Neuron (in vitro differentiated cells): ENCODE measurements around the gene LPAR3.

Experiments
- H2AFZ ChIP-seq: one replicate; pipeline ENCODE4 v1.6.1; 2013; ENCODE audit warnings: low read depth, mild to moderate bottlenecking, inconsistent platforms, low read length, moderate library complexity
- H3K27me3 ChIP-seq: one replicate; pipeline ENCODE4 v1.6.1; 2013; ENCODE audit warnings: low read length; ENCODE audit not compliant: insufficient read depth
- H3K36me3 ChIP-seq: one replicate; pipeline ENCODE4 v1.6.1; 2013; ENCODE audit warnings: low read length; ENCODE audit not compliant: insufficient read depth
- H3K4me1 ChIP-seq: one replicate; pipeline ENCODE4 v1.6.1; 2013; ENCODE audit warnings: low read length; ENCODE audit not compliant: insufficient read depth
- H3K4me3 ChIP-seq: 2 replicates; pipeline ENCODE4 v1.5.1; 2013; ENCODE audit warnings: mild to moderate bottlenecking, low read length, moderate library complexity
- H3K9me3 ChIP-seq: one replicate; pipeline ENCODE4 v1.6.1; 2013; ENCODE audit warnings: low read length

LPAR3 gene

GRCh38 chr1:84846387-84846786, 46.6 kb downstream of the LPAR3 start:
- Histone ChIP-seq H3K4me3 (no peak overlapping the region), H3K9me3 (no peaks in the 10 kb centered on the region), H2AFZ (no peak overlapping the region)

DNA sequence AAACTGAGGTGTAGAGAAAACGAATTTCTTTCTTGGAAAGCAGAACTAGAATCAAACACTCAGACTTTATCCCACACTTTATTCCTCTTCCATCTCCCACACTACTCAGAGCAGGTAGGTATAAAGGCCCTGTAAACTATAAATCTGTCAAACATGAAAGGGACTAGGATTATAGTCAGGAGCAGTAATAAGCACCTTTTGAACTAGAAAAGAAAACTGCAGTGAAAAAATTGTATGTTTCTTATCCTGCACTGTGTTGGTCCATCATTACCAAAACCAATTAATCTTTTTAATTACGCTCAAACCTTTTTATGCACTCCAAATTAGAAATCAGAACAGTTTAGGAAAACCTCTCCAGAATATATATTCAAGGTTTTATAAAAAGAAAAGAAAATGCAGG, 47.6 kb downstream of the LPAR3 start:
- Histone ChIP-seq H3K9me3 (no peaks in the 10 kb centered on the region), H3K4me1 (no peaks in the 10 kb centered on the region), H3K4me3 (no peak overlapping the region), H3K27me3 (no peaks in the 10 kb centered on the region), H2AFZ (no peak overlapping the region), H3K36me3 (no peaks in the 10 kb centered on the region)

More at GRCh38 chr1:84846387-84846786, 46.6 kb downstream of the LPAR3 start:
- Histone ChIP-seq H3K4me1 (no peaks in the 10 kb centered on the region), H3K36me3 (no peaks in the 10 kb centered on the region), H3K27me3 (no peaks in the 10 kb centered on the region)

- no peaks in the 10 kb centered on the region for H3K4me1 ChIP-seq
- H3K27me3 ChIP-seq: no peaks in the 10 kb centered on the region
- H3K9me3 ChIP-seq: no peaks in the 10 kb centered on the region
- H2AFZ ChIP-seq: no peak overlapping the region
- no peaks in the 10 kb centered on the region for H3K36me3 ChIP-seq
- H3K4me3 ChIP-seq: no peak overlapping the region
Measured at GRCh38 chr1:84844094-84844493, 48.9 kb downstream of the LPAR3 start.

DNA sequence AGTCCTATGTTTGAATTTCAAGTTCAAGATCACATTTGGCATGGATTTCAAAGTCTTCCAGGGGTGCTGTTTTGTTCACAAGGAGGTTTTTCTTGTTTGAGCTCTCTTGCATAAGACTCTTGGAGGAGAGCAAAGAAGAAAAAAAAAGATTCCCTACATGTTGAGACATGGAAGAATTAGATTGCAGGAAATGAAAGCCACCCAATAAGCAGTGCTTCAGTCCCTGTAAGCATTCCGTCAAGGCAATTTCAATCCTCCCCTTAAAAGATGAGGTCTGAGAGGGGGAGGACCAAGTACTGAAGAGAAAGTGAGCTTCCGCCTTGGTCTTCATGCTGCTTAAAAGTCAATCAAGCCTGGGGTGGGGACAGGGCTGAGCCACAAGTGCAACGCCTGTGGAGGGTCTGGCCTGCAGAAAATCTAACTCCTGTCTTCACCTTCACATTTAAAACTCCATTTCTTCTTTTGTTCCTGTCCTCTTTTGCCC, 50.2 kb downstream of the LPAR3 start:
- H3K27me3 ChIP-seq: no peaks in the 10 kb centered on the region
- H3K9me3 ChIP-seq: no peaks in the 10 kb centered on the region
- H3K4me1 ChIP-seq: no peaks in the 10 kb centered on the region
- H3K36me3 ChIP-seq: no peaks in the 10 kb centered on the region
- H3K4me3 ChIP-seq: no peak overlapping the region
- H2AFZ ChIP-seq: no peak overlapping the region

DNA sequence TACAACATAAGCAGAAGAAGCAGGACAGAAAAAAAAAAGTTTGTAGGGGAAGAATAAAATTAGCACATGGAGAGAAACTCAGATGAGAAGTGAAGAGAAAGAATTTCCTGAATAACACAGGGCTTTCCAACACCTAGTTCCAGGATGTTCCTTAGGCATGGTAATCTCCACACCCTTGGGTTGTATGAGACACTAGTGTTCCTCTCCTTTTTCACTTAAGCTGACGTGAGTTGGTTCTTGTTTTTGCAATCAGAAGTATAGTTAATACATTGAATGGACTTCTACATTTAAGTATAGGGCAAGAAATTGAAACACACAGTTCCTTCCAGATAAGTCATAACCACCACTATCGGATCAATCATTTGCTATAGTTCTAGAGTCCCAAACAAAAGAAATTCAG, 51.0 kb downstream of the LPAR3 start:
- no peaks in the 10 kb centered on the region for H3K27me3 ChIP-seq
- H3K9me3 ChIP-seq: no peaks in the 10 kb centered on the region
- no peak overlapping the region for H2AFZ ChIP-seq
- H3K4me3 ChIP-seq: no peak overlapping the region
- no peaks in the 10 kb centered on the region for H3K36me3 ChIP-seq
- H3K4me1 ChIP-seq: no peaks in the 10 kb centered on the region

- H3K4me3 ChIP-seq: no peak overlapping the region
- H2AFZ ChIP-seq: no peak overlapping the region
- no peaks in the 10 kb centered on the region for H3K36me3 ChIP-seq
- no peaks in the 10 kb centered on the region for H3K27me3 ChIP-seq
- no peaks in the 10 kb centered on the region for H3K9me3 ChIP-seq
- H3K4me1 ChIP-seq: no peaks in the 10 kb centered on the region
Measured at GRCh38 chr1:84840346-84840745, 52.7 kb downstream of the LPAR3 start.

- H3K27me3 ChIP-seq: no peaks in the 10 kb centered on the region
- no peak overlapping the region for H3K4me3 ChIP-seq
- no peaks in the 10 kb centered on the region for H3K36me3 ChIP-seq
- H3K9me3 ChIP-seq: no peaks in the 10 kb centered on the region
- H2AFZ ChIP-seq: no peak overlapping the region
- no peaks in the 10 kb centered on the region for H3K4me1 ChIP-seq
Measured at GRCh38 chr1:84839544-84839943, 53.5 kb downstream of the LPAR3 start.

DNA sequence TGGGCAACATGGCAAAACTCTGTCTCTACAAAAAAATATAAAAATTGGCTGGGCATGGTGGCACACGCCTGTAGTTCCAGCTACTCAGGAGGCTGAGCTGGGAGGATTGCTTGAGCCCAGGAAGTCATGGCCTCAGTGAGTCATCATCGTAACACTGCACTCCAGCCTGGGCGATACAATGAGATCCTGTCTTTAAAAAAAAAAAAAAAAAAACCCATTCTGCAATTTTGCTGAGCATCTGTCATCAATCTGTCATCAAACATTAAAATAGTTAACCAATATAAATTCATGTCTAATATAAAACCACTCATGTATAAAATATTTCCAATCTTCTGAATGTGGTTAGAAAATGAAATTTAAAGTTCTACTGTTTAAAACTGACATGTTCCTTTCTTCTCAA, 56.9 kb downstream of the LPAR3 start:
- Histone ChIP-seq H3K36me3 (no peaks in the 10 kb centered on the region), H3K4me3 (no peak overlapping the region), H3K4me1 (no peaks in the 10 kb centered on the region), H3K9me3 (no peaks in the 10 kb centered on the region), H2AFZ (no peak overlapping the region), H3K27me3 (no peaks in the 10 kb centered on the region)

GRCh38 chr1:84835169-84835568, 57.8 kb downstream of the LPAR3 start:
- no peak overlapping the region for H2AFZ ChIP-seq
- H3K36me3 ChIP-seq: no peaks in the 10 kb centered on the region
- H3K9me3 ChIP-seq: no peaks in the 10 kb centered on the region
- H3K4me3 ChIP-seq: no peak overlapping the region
- H3K27me3 ChIP-seq: no peaks in the 10 kb centered on the region
- no peaks in the 10 kb centered on the region for H3K4me1 ChIP-seq

GRCh38 chr1:84834419-84835064, 58.5 kb downstream of the LPAR3 start:
- Histone ChIP-seq H2AFZ (no peak overlapping the region), H3K4me1 (no peaks in the 10 kb centered on the region), H3K4me3 (no peak overlapping the region), H3K9me3 (no peaks in the 10 kb centered on the region), H3K27me3 (no peaks in the 10 kb centered on the region), H3K36me3 (no peaks in the 10 kb centered on the region)

GRCh38 chr1:84833194-84833593, 59.8 kb downstream of the LPAR3 start:
- Histone ChIP-seq H3K36me3 (no peaks in the 10 kb centered on the region), H3K27me3 (no peaks in the 10 kb centered on the region), H3K4me3 (no peak overlapping the region), H3K9me3 (no peaks in the 10 kb centered on the region), H3K4me1 (no peaks in the 10 kb centered on the region), H2AFZ (no peak overlapping the region)

GRCh38 chr1:84830136-84830535, 62.9 kb downstream of the LPAR3 start:
- Histone ChIP-seq H3K27me3 (no peaks in the 10 kb centered on the region), H3K9me3 (no peaks in the 10 kb centered on the region), H3K4me1 (no peaks in the 10 kb centered on the region), H2AFZ (no peak overlapping the region), H3K4me3 (no peak overlapping the region), H3K36me3 (no peaks in the 10 kb centered on the region)

GRCh38 chr1:84827976-84828375, 65.0 kb downstream of the LPAR3 start:
- Histone ChIP-seq H3K4me3 (no peak overlapping the region), H3K9me3 (no peaks in the 10 kb centered on the region), H3K4me1 (no peaks in the 10 kb centered on the region)

GRCh38 chr1:84827555-84827954, 65.5 kb downstream of the LPAR3 start:
- H2AFZ ChIP-seq: no peak overlapping the region

More at GRCh38 chr1:84827976-84828375, 65.0 kb downstream of the LPAR3 start:
- Histone ChIP-seq H3K36me3 (no peaks in the 10 kb centered on the region), H3K27me3 (no peaks in the 10 kb centered on the region), H2AFZ (no peak overlapping the region)

More at GRCh38 chr1:84827555-84827954, 65.5 kb downstream of the LPAR3 start:
- Histone ChIP-seq H3K36me3 (no peaks in the 10 kb centered on the region), H3K4me3 (no peak overlapping the region), H3K4me1 (no peaks in the 10 kb centered on the region), H3K27me3 (no peaks in the 10 kb centered on the region), H3K9me3 (no peaks in the 10 kb centered on the region)
